ENCODE data around the gene CDH12.

DNA sequence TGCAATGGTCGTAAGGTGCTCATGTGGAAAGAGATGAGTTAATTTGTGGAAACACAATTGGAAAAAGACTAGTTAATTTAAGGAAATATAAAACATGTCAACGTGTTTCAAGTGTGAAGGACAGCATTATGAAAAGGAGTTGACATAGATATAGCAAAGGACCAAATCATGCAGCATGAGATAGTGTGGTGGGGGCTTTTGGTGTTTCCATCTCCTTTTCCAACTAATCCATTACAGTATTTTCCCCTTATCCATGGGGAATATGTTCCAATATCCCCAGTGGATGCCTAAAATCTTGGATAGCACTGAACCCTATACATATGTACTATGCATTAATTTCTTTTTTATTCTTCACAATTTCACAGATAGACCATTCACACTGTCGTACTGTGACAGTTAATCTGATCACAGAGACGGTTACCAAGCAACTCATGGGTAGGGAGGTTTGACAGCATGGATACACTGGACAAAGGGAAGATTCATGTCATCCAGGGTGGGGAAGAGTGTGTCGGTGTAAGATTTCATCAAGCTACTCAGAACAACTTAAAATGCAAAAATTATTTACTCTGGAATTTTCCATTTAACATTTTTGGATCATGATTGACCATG is 238.6 kb downstream of the CDH12 start:
- TF ChIP-seq, protein P1, sequence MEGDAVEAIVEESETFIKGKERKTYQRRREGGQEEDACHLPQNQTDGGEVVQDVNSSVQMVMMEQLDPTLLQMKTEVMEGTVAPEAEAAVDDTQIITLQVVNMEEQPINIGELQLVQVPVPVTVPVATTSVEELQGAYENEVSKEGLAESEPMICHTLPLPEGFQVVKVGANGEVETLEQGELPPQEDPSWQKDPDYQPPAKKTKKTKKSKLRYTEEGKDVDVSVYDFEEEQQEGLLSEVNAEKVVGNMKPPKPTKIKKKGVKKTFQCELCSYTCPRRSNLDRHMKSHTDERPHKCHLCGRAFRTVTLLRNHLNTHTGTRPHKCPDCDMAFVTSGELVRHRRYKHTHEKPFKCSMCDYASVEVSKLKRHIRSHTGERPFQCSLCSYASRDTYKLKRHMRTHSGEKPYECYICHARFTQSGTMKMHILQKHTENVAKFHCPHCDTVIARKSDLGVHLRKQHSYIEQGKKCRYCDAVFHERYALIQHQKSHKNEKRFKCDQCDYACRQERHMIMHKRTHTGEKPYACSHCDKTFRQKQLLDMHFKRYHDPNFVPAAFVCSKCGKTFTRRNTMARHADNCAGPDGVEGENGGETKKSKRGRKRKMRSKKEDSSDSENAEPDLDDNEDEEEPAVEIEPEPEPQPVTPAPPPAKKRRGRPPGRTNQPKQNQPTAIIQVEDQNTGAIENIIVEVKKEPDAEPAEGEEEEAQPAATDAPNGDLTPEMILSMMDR (IDR thresholded peaks at IDR 0.05), result no peak
- TF ChIP-seq POLR2A (IDR thresholded peaks at IDR 0.05), result no peak

All from gastroesophageal sphincter (tissue), 3 donors.